COR-L47 (cell line): ENCODE measurements around the gene MUC16.
"Not testable (repeated sequence)": the region's sequence is repeated elsewhere in the genome, so short reads cannot be mapped to it uniquely, and the experiment has no call there.

ENCODE experiments used
- DNase-seq: peaks from one replicate; lab custom pipeline; 2025; lab: John Stamatoyannopoulos, UW

The MUC16 gene

DNA sequence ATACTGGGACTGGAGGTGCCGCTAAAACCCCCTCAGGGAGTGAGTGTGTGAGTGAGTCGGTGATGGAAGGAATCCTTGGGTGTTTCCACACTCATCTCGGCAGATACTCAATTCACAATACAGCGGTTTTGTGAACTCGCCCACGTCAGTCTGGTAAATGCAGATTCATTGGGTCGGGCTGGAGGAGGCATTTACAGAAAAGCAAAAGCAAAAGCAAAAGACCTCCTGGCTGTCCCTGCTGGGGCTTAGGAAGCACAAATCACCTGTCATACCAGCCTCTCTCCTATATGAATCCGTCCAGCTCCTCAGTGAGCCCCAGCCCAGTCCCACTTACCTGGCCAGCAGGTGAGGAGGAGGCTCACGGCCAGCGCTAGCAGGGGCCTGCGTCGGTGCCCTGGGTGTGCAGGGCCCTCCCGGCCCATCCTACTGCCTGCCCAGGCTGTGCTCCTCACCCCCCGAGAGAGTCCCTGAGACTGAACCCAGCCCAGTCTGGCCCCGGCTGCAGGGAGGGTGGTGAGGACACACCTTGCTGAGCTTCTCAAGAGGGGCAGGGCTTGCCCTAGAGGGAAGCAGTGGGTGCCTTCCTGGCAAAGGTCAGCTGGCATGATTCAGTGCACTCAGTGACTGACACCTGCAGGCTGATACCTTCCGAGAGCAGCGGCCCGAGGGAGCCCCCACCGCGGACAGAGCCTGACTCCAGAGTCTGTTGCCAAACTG lies at the start of gene MUC16:
MUC16 (minus strand) TSS at position 475 of the 717 bp plus-strand sequence.
- no peak for DNase-seq

DNA sequence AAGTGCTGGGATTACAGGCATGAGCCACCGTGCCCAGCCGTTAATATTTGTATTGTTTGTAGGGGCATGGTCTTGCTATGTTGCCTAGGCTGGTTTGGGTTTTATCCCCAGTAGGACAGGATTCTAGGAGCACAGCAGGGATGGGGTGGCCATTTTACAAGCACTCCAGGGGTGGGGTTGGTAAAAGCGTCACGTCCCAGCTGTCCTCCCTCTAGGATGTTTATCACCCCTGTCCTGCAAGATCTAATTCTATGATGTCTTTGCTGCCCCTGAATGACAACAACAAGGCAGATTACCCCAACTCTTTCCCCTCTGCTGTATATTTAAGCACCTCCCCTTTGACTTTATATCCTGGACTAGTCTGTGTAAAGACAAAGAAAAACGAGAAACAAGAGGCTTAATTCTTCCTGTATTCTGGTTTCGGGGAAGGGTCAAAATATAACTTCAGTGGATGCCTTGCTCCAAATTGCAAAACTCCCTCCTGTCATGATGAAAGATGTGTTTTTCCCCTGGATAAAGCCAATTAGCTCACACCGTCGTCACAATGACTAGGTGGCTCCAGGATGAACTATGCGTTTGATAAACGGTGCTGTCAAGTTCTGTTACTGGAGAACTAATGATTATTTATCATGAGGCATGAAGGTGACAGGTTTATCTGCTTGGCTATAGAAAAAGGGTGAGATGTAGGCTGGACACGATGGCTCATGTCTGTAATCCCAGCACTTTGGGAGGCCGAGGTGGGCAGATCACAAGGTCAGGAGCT lies 48.9 kb upstream of the MUC16 start:
- no peak for DNase-seq

DNA sequence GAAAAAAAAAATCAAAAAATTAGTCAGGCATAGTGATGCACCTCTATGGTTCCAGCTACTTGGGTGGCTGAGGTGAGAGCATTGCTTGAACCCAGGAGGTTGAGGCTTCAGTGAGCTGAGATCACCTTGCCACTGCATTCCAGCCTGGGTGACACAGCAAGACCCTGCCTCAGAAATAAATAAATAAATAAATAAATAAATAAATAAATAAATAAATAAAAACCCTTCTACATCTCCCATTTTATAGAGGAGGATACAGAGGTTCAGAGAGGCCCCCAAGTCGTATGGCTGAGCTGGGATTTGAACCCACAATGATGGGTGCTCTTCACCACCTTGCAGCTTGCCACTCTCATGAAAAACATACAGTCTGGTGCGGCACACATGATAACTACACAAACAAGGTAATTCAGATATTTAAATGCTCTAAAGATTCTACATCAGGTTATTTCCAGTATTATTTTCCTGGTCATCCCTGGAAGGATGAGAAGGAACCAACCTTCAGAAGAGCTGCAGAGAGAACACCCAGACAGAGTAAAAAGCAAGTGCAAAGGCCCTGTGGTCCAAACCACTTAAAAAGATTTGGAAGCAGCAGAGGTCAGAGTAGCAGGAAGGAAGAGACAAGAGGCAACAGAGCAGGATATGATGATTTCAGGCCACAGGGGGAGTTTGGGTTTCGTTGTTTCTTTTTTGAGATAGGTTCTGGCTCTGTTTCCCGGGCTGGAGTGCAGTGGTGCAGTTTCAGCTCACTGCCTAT lies 47.5 kb upstream of the MUC16 start:
- DNase-seq, result no peak

DNA sequence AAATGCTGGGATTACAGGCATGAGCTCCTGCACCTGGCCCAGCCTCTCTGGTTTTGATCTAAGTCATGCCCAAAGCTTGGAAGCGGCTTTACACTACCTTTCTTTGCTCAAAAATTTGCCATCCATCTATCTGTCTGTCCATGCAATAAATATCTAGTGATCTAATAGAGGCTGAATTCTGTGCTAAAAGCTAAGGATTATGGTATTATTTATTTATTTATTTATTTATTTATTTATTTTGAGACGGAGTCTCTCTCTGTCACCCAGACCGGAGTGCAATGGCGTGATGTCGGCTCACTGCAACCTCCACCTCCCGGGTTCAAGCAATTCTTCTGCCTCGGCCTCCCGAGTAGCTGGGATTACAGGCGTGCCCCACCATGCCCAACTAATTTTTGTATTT lies 45.9 kb upstream of the MUC16 start:
- not testable (repeated sequence) for DNase-seq

DNA sequence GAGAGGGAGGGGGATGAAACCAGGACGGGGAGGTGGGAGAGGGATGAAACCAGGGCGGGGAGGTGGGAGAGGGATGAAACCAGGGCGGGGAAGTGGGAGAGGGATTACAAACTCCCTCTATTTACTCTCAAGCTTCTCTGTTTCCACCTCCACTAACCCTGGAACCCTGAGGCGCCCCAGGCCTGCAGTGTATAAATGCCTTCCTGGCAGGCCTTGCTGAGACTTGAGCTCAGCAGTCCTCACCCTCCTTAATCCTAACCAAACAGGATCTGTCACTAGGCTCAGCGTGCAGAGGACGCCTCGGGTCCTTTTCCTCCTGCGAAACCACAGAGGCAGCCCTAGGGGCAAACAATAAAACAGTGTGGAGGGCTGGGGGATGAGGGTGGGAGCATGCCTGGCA lies 44.6 kb upstream of the MUC16 start:
- DNase-seq, result no peak

DNA sequence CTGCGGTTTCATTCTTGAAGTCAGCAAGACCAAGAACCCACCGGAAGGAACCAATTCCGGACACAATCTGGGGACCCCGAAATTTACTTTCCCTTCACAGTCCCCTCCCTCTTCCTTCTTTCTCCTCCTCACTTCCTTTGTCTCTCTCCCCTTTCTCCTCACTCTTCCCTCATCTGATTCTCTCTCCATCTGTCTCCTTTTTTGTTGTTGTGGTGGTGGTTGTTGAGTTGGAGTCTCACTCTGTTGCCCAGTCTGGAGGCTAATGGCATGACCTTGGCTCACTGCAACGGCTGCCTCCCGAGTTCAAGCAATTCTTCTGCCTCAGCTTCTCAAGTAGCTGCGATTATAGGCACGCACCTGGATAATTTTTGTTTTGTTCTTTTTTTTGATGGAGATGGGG lies 44.0 kb upstream of the MUC16 start:
- DNase-seq, result no peak

DNA sequence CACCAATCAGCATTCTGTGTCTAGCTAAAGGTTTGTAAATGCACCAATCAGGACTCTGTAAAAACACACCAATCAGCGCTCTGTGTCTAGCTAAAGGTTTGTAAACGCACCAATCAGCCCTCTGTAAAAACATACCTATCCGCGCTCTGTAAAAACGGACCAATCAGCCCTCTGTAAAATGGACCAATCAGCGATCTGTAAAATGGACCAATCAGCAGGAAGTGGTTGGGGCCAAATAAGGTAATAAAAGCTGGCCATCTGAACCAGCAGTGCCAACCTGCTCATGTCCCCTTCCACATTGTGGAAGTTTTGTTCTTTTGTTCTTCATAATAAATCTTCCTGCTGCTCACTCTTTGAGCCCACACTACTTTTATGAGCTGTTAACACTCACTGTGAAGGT lies 43.5 kb upstream of the MUC16 start:
- DNase-seq, result not testable (repeated sequence)

DNA sequence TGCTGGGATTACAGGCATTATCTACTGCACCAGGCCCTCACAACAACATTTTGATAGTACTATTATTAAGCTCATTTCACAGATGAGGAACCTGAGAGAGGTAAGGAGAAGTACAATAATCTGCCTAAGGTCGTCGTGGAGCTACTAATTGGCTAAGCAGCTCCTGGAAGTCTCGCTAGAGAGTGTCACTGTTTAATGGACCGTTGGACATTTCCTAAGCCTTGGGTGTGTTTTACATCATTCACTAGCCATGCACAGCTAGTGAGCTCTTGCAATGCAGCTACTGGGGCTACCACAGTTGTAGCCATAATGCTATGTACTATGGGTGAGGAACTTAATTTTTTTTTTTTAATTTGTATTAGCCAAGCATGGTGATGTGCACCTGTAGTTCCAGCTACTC lies 42.7 kb upstream of the MUC16 start:
- no peak for DNase-seq

DNA sequence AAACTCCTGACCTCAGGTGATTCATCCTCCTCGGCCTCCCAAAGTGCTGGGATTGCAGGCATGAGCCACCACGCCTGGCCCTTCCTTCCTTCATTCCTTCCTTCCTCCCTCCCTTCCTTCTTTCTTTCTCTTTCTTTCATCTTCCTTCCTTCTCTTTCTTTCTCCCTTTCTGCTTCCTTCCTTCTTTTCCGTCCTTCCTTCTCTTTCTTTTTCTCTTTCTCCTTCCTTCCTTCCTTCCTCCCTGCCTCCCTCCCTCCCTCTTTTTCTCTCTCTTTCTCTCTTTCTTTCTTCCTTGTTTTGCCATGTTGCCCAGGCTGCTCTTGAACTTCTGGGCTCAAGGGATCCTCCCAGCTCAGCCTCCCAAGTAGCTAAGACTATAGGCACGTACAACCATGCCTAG lies 36.5 kb upstream of the MUC16 start:
- no peak for DNase-seq

DNA sequence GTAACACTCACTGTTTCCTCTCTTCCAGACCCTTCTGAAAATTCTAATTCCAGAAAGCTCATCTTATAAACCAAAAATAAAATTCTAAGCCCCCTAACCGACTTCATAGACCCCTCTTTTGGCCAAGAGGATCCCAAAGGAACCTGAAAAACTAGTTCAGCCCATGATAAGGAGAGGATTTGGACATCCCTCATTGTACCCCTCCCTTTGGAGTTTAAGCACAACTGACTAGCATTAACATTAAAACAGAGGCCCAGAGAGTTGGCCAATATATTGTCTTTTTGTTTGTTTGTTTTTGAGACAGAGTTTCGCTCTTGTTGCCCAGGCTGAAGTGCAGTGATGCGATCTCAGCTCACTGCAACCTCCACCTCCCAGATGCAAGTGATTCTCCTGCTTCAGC lies 34.2 kb upstream of the MUC16 start:
- DNase-seq, result no peak

DNA sequence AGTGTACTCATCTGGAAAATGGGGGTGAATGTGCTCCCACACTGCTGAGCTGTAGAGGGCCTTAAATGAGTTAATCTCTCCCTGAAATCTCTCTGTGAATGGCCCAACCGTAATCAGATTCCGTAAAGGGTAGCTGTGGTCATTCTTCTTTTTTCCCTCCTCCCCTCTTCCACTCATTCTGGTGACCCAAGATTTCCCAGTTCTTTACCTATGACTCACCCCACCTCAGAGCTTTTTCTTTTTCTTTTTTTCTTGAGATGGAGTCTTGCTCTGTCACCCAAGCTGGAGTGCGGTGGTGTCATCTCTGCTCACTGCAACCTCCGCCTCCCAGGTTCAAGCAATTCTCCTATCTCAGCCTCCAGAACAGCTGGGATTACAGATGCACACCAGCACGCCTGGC lies 33.3 kb upstream of the MUC16 start:
- DNase-seq, result no peak

DNA sequence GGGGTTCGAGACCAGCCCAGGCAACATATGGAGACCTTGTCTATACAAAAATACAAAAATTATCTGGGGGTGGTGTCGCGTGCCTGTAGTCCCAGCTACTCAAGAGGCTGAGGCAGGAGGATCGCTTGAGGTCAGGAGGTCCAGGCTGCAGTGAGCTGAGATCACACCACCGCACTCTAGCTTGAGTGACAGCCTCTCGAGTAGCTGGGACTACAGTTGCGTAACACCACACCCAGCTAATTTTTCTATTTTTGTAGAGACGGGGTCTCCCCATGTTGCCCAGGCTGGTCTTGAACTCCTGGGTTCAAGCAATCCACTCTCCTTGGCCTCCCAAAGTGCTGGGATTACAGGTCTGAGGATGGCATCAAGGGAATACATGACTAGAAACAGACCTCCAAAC lies 30.8 kb upstream of the MUC16 start:
- DNase-seq, result no peak

DNA sequence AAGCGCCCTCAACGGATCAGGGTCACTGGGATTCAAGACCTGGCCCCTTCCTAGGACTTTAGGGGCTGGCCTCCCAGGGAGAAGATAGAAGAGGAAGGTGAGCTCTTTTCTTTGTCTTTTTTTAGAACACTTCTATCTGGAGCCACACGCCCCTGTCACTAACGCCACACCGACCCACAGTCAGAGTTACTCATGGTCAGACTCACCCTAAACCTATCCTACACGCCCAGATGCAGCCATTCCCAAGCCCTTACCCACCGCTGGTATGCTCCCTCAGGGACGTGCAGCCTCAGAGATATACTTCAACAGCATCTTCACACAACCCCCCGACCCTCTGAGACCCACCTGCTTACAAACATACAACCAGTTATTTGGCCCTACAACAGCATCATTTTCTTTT lies 29.9 kb upstream of the MUC16 start:
- DNase-seq, result no peak

DNA sequence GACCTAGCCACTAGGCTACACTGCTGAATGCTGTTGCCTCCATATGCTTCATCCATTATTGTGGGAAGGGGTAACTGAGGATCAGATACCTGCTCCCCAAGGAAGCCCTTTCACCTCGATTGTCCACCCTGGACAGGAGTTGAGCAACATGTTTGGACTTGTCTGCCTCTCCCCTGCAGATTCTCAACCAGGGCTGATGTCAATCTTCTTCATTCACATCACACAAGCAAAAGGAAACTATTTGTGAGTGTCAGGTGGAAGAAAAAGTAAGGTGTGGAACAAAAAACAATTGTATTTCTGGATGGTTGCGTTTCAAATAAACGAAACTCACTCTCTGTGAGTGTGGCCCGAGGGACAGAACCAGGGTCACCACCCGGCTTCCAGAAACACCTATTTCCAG lies 29.5 kb upstream of the MUC16 start:
- no peak for DNase-seq

DNA sequence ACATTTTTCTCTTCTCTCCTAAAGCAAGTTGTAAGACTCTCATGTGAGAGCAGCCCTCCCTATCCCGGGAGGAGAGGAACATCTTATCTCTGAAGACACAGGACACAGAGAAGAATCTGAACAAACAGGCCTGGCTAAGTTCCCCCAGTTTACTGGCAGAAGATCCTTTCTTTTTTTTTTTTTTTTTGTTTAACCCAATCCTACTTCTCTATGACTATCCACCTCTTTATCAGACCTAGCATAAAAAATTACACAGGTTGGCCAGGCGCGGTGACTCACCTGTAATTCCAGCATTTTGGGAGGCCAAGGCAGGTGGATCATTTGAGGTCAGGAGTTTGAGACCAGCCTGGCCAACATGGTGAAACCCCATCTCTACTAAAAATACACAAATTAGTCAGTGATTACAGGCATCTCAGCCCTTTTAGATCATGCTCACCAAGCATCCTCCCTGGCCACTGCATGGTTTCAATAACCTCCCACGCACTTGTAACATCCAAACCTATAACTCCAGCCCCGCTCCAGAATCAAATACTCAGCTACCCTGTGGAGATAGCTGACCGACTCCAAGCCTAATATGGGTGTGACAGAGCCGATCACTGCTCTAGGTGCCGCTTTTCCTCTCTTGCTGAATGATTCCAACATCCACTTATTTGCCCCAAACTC lies 27.3 kb upstream of the MUC16 start:
- no peak for DNase-seq

DNA sequence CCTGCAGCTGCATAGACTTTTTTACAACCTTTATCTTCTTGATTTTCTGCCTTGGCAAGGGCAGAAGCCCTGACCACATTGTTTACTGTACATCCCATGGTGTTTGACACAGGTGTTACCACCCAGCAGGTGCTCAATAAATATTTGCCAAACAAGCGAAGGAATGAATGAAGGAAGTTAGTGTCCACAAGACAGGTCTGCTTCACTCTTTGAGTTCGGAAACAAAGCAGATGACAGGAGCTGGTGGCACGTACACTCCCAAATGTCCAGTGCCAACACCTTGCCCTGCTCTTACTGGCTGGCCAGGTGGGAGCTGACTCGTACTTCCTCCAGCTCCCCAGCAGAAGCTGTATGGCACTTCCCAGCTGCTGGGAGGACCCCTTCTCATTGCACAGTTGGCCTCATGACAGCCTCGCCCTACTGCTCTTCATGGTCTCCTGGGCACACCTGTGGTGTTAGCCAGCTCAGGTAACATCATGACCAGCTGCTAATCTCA lies 22.0 kb upstream of the MUC16 start:
- no peak for DNase-seq

DNA sequence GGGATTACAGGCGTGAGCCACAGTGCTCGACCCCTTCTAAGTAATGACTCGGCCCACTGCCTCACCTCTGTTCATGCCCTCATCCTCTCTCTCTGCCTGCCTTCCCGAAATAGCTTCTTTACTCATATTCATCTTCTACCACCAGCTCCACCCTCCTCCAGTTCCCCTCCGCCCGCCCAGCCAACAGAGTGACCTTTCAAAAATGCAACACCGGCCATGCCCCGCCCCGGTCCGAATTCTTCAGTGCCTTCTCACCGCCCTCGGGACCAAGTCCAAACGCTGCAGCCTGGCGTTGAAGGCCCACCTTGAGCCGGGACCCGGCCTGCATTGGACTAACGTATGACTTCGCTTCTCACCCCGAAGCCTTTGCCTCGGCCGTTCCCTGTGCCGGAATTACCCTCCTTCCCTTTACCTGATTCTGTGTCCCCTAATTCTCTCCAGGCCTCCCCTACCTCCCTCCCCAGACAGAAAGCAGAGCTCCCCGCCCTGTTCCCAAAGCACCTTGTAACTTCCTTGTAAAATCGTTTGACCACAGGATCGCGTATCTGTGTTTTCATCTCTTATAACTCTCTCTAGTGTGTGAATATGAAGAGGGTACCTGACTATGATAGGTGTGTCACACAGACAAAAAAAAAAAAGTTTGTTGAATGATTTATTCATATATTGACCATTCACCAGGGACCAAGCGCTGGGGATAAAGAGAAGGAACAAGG lies 8.1 kb upstream of the MUC16 start:
- DNase-seq, result no peak

DNA sequence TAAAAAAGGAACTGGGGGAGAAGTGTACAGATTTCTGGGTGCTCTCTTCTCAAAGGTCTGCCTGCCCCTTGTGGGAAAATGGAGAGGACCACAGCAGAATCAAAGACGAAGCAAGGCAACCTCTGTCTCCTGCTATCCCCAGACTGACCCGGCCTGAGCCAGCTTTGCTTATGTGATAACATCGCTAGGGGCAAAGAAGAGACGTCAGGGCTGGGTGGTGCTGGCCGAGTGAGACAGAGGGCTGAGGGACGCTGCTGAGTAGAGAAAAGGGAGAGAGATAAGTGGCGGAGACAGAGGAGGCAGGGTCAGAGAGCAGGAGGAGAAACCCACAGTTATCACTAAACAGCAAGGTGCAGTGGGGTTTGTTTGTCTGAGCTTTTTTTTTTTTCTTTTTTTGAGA lies 4.6 kb upstream of the MUC16 start:
- no peak for DNase-seq

DNA sequence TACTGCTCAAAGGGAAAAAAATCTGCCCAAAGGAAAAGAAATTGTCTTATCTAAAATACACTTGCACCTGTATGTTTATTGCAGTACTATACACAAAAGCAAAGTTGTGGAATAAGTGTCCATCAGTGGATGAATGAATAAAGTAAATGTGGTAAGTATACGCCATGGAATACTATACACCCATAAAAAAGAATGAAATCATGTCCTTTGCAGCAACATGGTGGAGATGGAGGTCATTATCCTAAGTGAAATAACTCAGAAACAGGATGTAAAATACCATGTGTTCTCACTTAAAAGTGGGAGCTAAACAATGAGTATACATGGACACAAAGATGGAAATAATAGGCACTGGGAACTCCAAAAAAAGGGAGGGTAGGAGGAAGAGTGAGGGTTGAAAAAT lies 3.8 kb upstream of the MUC16 start:
- DNase-seq, result no peak

DNA sequence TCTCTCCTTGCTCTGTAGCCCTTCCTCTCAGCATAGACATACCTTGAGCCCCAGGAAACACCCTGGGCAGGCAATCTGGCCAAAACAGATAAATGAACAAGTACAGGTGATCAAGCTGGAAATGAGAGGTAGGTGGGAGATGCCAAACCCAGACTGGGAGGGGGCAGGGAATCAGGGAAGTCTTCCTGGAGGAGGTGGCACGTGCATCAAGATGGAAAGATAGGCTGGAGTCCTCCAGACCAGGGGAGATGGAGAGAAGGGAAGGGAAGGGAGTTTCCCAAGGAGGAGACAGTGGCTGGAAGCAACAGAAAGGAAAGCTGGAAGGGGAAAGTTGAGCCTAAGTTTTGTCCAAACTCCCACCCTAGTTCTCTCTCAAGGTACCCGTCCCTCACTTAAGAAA lies 1.7 kb upstream of the MUC16 start:
- no peak for DNase-seq

DNA sequence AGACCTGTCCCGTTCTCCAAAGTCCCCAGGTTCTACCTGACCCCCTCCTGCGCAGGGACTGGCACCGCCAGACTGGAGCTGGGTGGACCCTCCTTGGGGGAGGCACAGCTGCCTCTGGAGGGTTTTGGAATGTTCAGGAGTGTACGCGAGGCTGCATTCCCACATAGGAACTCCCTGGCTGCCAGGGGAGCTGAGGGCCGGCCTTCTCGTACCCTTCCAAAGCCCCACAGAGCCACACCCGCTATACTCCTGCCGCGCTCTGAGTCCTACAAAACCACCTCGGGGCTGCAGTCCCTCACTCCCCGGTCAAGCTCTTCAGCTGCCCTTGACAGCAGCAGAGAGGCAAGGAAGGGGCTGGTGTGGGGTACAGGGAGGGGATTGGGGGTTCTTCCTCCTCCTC lies 484 bp upstream of the MUC16 start:
- DNase-seq, result no peak

DNA sequence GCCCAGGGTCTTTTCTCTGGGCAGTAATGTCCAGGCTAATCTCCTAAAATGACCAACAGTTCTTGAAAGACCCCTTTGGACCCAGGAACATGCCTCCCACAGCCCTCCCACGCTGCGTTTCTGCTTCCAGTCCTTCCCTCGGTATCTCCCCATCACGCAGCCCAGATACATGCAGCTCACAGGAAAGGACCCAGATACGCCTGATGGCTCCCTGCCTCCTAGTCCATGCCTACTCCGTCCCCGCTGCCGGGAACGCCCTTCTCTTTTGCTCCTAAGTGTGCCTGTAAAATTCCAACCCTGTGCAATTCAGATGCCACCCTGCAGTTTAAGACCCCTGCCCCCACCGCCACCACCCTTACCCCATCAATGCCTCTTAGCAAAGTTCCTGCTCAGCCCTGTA lies 778 bp downstream of the MUC16 start:
- DNase-seq, result no peak
